HG02852 (cell line): ENCODE data around the gene ST14.
"Not testable (repeated sequence)": the region's sequence is repeated elsewhere in the genome, so short reads cannot be mapped to it uniquely, and the experiment has no call there.

ENCODE experiments used
- ATAC-seq: cut with Tn5 transposase; IDR thresholded peaks from one replicate; pipeline ENCODE4 v1.9.1; 2021; ENCODE audit warnings: mild to moderate bottlenecking, moderate library complexity; ENCODE audit not compliant: unreplicated experiment

ST14 gene

GRCh38 chr11:130187096-130187495 is 27.5 kb downstream of the ST14 start:
- no peak for ATAC-seq

DNA sequence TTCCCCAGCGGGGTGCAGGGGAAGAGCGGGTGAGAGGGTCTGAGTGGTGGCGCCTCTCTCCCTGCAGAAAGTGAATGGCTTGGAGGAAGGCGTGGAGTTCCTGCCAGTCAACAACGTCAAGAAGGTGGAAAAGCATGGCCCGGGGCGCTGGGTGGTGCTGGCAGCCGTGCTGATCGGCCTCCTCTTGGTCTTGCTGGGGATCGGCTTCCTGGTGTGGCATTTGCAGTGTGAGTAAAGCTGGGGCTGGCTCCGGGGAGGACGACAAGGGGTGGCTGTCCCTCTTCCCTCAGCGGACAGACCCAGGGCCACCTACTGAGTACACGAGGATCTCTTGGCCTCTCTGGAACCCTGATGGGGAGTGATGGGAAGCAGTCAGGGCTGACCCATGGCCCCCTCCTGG is 28.5 kb downstream of the ST14 start:
- no peak for ATAC-seq

DNA sequence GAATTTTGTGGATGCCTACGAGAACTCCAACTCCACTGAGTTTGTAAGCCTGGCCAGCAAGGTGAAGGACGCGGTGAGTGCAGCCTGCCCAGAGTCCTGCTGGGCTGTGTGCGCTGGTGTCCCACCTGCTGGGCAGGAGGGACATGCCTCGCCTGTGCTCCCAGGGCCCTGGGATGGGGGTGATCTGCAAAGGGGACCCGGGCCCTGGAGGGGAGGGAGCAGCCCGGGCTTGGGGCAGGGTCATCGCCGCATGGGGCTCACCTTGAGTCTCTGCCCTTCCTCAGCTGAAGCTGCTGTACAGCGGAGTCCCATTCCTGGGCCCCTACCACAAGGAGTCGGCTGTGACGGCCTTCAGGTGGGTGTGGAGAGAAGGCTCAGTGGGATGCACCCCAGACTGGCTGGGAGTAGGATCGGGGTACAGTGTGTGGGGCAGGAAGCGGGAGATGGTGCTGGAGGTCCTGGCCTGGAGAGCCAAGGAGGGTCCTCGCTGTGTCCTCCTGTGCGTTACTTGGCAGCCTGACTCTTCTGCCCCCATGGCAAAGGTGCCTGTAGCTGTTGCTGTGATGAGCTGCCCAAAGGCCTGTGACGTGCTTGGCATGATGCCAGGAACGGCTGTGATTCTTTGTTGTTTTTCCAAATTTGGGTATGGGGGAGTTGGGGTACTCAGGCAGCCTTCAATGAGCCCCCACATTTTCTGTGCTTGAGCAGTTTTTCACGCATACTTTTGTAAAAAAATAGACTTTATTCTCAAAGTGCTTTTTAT is 29.2 kb downstream of the ST14 start:
- no peak for ATAC-seq

- no peak for ATAC-seq
These were observed 30.1 kb downstream of the ST14 start for GRCh38 chr11:130189492-130190210.

- ATAC-seq, result no peak
These were observed 30.8 kb downstream of the ST14 start for GRCh38 chr11:130190371-130190881.

DNA sequence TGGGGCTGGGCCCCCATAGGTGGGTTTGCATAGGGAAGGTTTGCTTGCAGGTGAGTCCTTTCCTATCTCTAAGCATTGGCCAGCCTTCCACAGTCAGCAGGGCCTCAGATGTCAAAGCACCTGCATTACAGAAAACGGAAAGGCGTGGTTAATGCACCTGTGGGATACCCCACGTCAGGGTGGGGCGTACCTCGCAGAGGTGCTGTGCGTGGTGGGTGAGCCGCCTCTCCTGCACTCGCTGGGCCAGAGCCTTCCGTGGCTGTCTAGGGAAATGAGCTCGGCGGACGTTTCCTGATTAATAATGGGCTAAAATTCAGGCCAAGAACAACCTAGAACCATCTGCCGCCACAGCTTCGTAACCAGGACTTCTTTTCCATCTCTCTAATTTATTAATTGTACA is 32.3 kb downstream of the ST14 start:
- no peak for ATAC-seq

- no peak for ATAC-seq
These were observed 33.3 kb downstream of the ST14 start for GRCh38 chr11:130192845-130193267.

- not testable (repeated sequence) for ATAC-seq
These were observed 34.0 kb downstream of the ST14 start for GRCh38 chr11:130193551-130193950.

GRCh38 chr11:130194241-130195023 is 34.9 kb downstream of the ST14 start:
- no peak for ATAC-seq

DNA sequence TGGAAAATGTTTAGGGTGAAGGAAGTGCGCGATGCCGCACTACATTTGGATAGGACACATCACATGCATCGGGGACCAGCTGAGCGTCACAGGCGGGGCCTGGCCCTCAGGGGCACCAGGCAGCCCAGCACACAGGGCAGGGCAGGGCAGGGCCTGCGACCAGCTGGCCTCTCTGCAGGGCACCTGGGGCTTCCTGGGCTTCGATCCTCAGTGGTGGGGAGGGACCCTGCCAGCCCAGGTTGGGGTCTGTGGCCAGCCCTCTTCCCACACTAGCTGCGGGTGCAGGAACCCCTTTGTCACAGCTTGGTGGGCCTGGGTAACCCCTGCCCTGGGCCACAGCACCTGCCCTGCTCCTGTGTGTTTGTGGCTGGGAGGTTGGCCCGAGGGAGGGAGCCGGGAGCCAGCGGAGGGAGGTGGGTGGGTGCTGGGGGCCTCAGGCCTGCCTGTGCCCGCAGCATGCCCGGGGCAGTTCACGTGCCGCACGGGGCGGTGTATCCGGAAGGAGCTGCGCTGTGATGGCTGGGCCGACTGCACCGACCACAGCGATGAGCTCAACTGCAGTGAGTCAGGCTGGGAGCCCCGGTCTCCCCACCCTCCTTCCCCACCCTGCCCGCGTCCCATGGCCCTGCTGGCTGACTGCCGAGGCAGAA is 37.9 kb downstream of the ST14 start:
- ATAC-seq, result no peak

- ATAC-seq, result no peak
These were observed 38.7 kb downstream of the ST14 start for GRCh38 chr11:130198292-130198691.

GRCh38 chr11:130198964-130199363 is 39.4 kb downstream of the ST14 start:
- ATAC-seq, result no peak

DNA sequence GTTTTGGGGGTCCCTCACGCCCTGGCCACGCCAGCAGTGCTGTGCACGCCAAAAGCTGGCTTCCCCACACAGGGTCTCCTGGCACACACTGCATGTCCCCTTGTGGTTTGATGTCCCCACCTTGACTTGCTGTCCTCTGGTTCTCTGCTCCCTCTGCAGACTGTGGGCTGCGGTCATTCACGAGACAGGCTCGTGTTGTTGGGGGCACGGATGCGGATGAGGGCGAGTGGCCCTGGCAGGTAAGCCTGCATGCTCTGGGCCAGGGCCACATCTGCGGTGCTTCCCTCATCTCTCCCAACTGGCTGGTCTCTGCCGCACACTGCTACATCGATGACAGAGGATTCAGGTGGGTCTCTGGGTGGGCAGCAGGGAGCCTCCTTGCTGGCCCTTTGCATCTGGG is 40.2 kb downstream of the ST14 start:
- no peak for ATAC-seq

DNA sequence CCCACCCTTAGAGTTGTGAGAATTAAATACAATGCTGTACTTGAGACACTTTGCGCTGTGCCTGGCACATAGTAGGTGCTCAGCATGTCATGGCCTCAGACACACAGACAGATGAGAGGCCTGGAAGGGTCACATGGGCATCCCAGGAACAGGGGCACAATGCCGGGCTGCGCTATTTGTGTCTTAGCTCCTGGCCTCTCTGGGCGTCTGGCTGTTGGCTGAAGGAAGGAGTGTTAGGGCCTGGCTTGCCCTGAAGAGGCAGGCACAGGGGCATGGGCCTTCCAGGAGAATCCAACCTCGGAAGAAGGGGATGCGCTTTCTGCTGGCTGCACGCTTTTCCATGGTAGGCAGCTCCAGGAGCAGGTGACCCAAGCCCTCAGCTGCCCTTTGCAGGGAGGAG is 41.4 kb downstream of the ST14 start:
- no peak for ATAC-seq

DNA sequence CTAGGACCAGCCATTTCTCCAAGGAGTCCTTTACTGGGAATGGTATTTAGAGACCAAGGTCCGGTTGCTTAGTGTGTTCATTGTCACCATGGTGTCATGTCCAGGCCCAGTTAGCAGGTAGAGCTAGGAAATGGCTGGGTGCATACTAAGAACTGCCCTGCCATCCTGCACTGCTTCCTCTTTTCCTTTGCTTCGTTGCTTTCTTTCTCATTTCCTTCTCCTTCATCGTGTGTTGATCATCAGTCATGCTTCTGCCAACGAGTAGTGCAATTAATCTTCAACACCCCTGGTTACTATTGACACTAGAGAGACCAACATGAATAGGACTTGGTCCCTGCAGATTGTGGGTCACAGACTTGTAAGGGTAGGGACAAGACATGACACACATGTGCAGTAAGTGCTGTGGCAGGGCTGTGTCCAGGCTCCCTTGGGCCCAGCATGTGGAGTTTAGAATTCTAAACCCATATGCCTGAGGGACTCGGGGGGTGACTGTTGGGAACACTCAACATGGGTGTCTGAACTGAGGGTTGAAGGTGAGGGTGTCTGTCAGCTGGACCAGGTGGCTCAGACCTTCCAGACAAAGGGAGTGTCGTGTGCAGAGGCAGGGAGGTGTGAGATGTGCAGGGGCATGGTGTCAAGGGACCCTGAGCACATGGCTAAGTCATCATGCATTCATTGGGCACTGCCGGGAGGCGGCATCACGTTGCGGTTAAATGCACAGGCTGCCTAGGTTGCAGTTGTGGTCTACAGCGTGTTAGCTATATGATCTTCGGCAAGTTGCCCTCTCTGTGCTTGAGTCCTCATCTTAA is 42.6 kb downstream of the ST14 start:
- no peak for ATAC-seq

DNA sequence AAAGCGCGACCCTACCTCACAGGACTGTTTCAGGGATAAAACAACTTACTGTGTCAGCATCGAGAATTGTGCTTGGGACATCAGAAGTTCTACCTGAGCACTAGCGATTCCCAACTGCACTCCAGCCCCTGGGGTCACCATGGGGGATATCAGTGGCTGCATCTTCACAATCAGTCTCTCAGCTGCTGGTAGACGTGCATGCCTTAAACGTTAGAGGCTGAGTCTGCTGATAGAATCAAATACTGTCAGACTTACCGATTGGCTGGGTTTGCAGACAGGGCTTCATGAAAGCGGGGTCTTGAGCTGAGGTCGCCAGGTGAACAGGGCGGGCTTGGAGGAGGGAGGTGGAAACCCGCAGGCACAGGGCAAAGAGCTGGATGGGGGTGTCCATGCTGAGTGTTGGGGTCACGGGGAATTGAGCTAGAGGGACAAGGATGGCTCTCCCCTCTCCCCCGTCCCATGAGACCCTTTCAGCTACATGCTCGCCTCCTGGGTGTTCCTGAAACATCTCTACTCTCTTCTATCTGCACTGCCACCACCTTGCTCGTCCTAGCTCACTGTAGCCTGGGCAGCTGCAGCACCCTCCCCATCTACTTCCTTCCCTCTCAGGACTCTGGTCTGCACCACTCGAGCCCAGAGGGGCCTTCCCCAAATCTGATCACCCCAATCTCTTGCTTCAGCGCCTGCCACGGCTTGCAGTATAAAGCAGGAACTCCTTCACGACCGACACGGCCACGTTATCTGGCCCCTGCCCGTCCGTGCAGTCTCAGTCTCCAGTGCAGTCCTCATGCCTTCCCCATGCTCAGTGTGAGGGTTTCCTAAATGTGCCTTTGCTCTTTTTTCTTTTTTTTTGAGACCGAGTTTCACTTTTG is 43.5 kb downstream of the ST14 start:
- ATAC-seq, result no peak

DNA sequence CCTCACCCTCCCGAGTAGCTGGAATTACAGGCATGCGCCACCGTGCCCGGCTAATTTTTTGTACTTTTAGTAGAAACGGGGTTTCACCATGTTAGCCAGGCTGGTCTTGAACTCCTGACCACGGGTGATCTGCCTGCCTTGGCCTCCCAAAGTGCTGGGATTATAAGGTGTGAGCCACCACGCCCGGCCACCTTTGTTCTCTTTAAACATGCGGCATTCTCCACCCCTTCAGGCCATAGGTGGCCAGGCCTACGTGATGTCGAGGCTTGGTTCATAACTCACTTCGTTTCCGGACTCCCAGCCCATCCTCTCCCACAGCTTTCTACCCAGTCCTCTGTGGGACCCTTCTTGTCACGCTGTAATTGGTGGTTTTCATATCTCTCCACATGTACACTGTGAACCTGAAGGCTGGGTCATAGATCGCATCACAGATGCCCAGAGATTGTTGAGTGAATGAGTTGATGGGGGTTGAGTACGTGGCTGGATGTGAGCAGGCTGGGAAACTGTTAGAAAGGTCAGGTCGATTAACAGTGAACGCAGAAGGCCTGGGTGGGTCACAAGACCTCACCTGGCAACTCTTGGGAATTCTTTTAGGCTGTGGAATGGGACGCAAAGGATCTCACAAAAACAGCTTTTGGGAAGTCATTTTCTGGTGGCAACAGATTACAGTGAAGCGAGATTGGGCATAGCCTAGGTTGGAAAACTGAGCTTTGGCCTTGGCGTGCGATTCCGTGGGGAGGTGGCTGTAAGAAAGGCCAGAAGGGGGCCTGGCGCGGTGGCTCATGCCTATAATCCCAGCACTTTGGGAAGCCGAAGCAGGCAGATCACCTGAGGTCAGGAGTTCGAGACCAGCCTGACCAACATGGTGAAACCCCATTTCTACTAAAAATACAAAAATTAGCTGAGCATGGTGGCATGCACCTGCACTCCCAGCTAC is 44.5 kb downstream of the ST14 start:
- ATAC-seq, result no peak

GRCh38 chr11:130204703-130205095 is 45.1 kb downstream of the ST14 start:
- no peak for ATAC-seq
